ENCODE measurements around the gene SCO1.
A peak's percentile ranks its signal among the peaks of the same experiment; 100 is the strongest.
"Not testable (repeated sequence)": the region's sequence is repeated elsewhere in the genome, so short reads cannot be mapped to it uniquely, and the experiment has no call there.

The SCO1 gene

GRCh38 chr17:10730247-10730646 is 32.9 kb upstream of the SCO1 start:
- not testable (repeated sequence) for H3K4me3 ChIP-seq (ENCODE audit: low read length in 2 of 2); H3K23ac ChIP-seq (ENCODE audit: low read depth, low read length, poor library complexity); H3K27ac ChIP-seq (replicated peaks; ENCODE audit: low read length); H2BK12ac ChIP-seq (ENCODE audit: low read length); H2BK120ac ChIP-seq (ENCODE audit: low read depth, low read length); H2BK15ac ChIP-seq (ENCODE audit: low read length); H4K8ac ChIP-seq (ENCODE audit: low read depth, low read length); H2BK5ac ChIP-seq (ENCODE audit: low read length); H3K4ac ChIP-seq (ENCODE audit: low read length); H3K18ac ChIP-seq (ENCODE audit: low read length); H3K9ac ChIP-seq (ENCODE audit: low read depth, low read length, poor library complexity); H3K9me3 ChIP-seq (replicated peaks in 1 of 2; ENCODE audit: control insufficient read depth in 2 of 2, insufficient read depth in 1 of 2, low read depth in 1 of 2, low read length in 2 of 2); DNase-seq (ENCODE audit: low spot score); H3K14ac ChIP-seq (ENCODE audit: low read length); H3K79me1 ChIP-seq (ENCODE audit: low read depth, low read length); H4K91ac ChIP-seq (ENCODE audit: low read depth, low read length, poor library complexity); H3K36me3 ChIP-seq (replicated peaks in 1 of 2; ENCODE audit: control insufficient read depth in 2 of 2, insufficient read depth in 2 of 2, low read length in 2 of 2); H3K4me1 ChIP-seq (ENCODE audit: control insufficient read depth in 2 of 2, insufficient read depth in 1 of 2, low read depth in 1 of 2, low read length in 2 of 2); H2AK5ac ChIP-seq (ENCODE audit: low read depth, low read length)
- WGBS, 2 donors (ENCODE audit: extremely low coverage in 2 of 2, insufficient read length in 2 of 2, insufficient replicate concordance in 1 of 2) = no CpG with 5 or more reads among the region's 15 CpGs
- Histone ChIP-seq H3K4me2 (ENCODE audit: insufficient read depth, low read length, poor library complexity, severe bottlenecking) (peak overlapping the region; percentile 29), H3K27me3 (ENCODE audit: control insufficient read depth in 3 of 3, insufficient read depth in 3 of 3, low read depth in 1 of 3, low read length in 3 of 3) (peaks cover 0 to 11% (median 3%) of the 10 kb centered on the region in 3 experiments), H2AFZ (ENCODE audit: low read length) (peak overlapping the region; percentile 77)

- H3K79me1 ChIP-seq (ENCODE audit: low read depth, low read length) = no peaks in the 10 kb centered on the region
- H4K91ac ChIP-seq (ENCODE audit: low read depth, low read length, poor library complexity) = no peak within 1 kb of the TSS
- peaks cover 1 to 4% of the 10 kb centered on the region in 2 donors for H3K4me1 ChIP-seq (ENCODE audit: control insufficient read depth in 2 of 2, insufficient read depth in 1 of 2, low read depth in 1 of 2, low read length in 2 of 2)
- peaks cover 0 to 11% (median 3%) of the 10 kb centered on the region in 3 experiments for H3K27me3 ChIP-seq (ENCODE audit: control insufficient read depth in 3 of 3, insufficient read depth in 3 of 3, low read depth in 1 of 3, low read length in 3 of 3)
- no peak within 1 kb of the TSS for H2BK120ac ChIP-seq (ENCODE audit: low read depth, low read length)
- H2AFZ ChIP-seq (ENCODE audit: low read length) = peak within 1 kb of the TSS; percentile 77
- H2BK12ac ChIP-seq (ENCODE audit: low read length) = peak within 1 kb of the TSS; percentile 36
- H3K4me3 ChIP-seq (ENCODE audit: low read length in 2 of 2) = peak within 1 kb of the TSS; percentile 4 to 79
- peak; percentile 66 for DNase-seq (ENCODE audit: low spot score)
- peak within 1 kb of the TSS; percentile 57 for H3K23ac ChIP-seq (ENCODE audit: low read depth, low read length, poor library complexity)
- H3K36me3 ChIP-seq (replicated peaks in 1 of 2; ENCODE audit: control insufficient read depth in 2 of 2, insufficient read depth in 2 of 2, low read length in 2 of 2) = no peaks in the 10 kb centered on the region
- no CpG with 5 or more reads among the region's 79 CpGs for WGBS, 2 donors (ENCODE audit: extremely low coverage in 2 of 2, insufficient read length in 2 of 2, insufficient replicate concordance in 1 of 2)
- H3K9ac ChIP-seq (ENCODE audit: low read depth, low read length, poor library complexity) = peak within 1 kb of the TSS; percentile 68
- peak within 1 kb of the TSS; percentile 50 for H2BK15ac ChIP-seq (ENCODE audit: low read length)
- H2AK5ac ChIP-seq (ENCODE audit: low read depth, low read length) = peak within 1 kb of the TSS; percentile 6
- no peak within 1 kb of the TSS for H3K27ac ChIP-seq (replicated peaks; ENCODE audit: low read length)
- no peak within 1 kb of the TSS for H3K4ac ChIP-seq (ENCODE audit: low read length)
- H3K14ac ChIP-seq (ENCODE audit: low read length) = no peak within 1 kb of the TSS
- H3K9me3 ChIP-seq (replicated peaks in 1 of 2; ENCODE audit: control insufficient read depth in 2 of 2, insufficient read depth in 1 of 2, low read depth in 1 of 2, low read length in 2 of 2) = no peaks in the 10 kb centered on the region
- peak within 1 kb of the TSS; percentile 51 for H3K4me2 ChIP-seq (ENCODE audit: insufficient read depth, low read length, poor library complexity, severe bottlenecking)
- no peak within 1 kb of the TSS for H4K8ac ChIP-seq (ENCODE audit: low read depth, low read length)
- peak within 1 kb of the TSS; percentile 97 for H3K18ac ChIP-seq (ENCODE audit: low read length)
- H2BK5ac ChIP-seq (ENCODE audit: low read length) = no peak within 1 kb of the TSS
Measured at GRCh38 chr17:10729334-10730193, 32.2 kb upstream of the SCO1 start, which contains the start of gene TMEM220. TSS of gene TMEM220 (minus strand) at chr17:10730023. CDS start at chr17:10729851, 172 bp downstream.

DNA sequence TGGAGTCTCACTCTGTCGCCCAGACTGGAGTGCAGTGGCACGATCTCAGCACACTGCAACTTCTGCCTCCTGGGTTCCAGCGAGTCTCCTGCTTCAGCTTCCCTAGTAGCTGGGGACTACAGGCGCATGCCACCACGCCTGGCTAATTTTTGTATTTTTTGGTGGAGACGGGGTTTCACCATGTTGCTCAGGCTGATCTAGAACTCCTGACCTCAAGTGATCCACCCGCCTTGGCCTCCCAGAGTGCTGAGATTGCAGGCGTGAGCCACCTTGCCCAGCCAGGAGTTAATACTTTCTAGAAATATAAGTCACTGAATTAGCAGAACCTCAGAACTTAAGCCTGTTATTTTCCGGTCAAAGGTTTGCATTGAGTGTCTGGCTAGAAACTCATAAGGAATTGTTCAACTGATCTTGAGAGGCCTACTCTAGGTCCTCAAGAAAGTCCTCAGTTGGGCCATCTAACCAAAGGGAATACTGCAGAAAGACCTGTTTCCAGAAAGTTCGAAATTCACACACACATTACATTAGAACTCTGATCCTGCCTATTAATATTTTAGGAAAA is 31.1 kb upstream of the SCO1 start:
- Histone ChIP-seq H3K23ac (ENCODE audit: low read depth, low read length, poor library complexity) (no peak overlapping the region), H3K27me3 (ENCODE audit: control insufficient read depth in 3 of 3, insufficient read depth in 3 of 3, low read depth in 1 of 3, low read length in 3 of 3) (peaks cover 0 to 11% (median 3%) of the 10 kb centered on the region in 3 experiments), H3K9ac (ENCODE audit: low read depth, low read length, poor library complexity) (no peak overlapping the region), H3K4me2 (ENCODE audit: insufficient read depth, low read length, poor library complexity, severe bottlenecking) (no peak overlapping the region), H2AK5ac (ENCODE audit: low read depth, low read length) (no peak overlapping the region), H3K79me1 (ENCODE audit: low read depth, low read length) (no peaks in the 10 kb centered on the region), H3K36me3 (replicated peaks in 1 of 2; ENCODE audit: control insufficient read depth in 2 of 2, insufficient read depth in 2 of 2, low read length in 2 of 2) (no peaks in the 10 kb centered on the region), H3K4me3 (ENCODE audit: low read length in 2 of 2) (no peak overlapping the region), H3K4ac (ENCODE audit: low read length) (no peak overlapping the region), H3K14ac (ENCODE audit: low read length) (no peak overlapping the region), H2BK120ac (ENCODE audit: low read depth, low read length) (no peak overlapping the region), H2AFZ (ENCODE audit: low read length) (no peak overlapping the region), H2BK15ac (ENCODE audit: low read length) (no peak overlapping the region), H4K91ac (ENCODE audit: low read depth, low read length, poor library complexity) (no peak overlapping the region), H2BK12ac (ENCODE audit: low read length) (no peak overlapping the region), H3K9me3 (replicated peaks in 1 of 2; ENCODE audit: control insufficient read depth in 2 of 2, insufficient read depth in 1 of 2, low read depth in 1 of 2, low read length in 2 of 2) (no peaks in the 10 kb centered on the region), H3K18ac (ENCODE audit: low read length) (no peak overlapping the region), H2BK5ac (ENCODE audit: low read length) (no peak overlapping the region), H3K27ac (replicated peaks; ENCODE audit: low read length) (no peak overlapping the region), H3K4me1 (ENCODE audit: control insufficient read depth in 2 of 2, insufficient read depth in 1 of 2, low read depth in 1 of 2, low read length in 2 of 2) (peaks cover 1 to 4% of the 10 kb centered on the region in 2 donors), H4K8ac (ENCODE audit: low read depth, low read length) (no peak overlapping the region)
- no CpG with 5 or more reads among the region's 10 CpGs for WGBS, 2 donors (ENCODE audit: extremely low coverage in 2 of 2, insufficient read length in 2 of 2, insufficient replicate concordance in 1 of 2)
- no peak for DNase-seq (ENCODE audit: low spot score)

DNA sequence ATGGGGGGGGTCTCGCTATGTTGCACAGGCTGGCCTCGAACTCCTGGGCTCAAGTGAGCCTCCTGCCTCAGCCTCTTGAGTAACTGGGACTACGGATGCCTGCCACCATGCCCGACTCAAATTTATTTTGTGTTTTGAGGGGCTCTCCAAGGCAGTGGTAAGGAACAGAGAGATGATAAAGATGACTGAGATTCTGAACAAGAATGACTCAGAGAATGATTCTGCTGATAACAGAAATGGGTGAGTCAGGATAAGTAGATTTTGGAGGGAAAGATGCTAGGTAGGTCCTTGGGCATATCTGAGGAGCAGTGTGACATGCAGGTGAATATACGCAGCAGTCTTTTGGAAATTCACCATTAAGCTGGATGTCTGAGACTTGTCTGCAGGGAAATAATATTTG is 29.9 kb upstream of the SCO1 start:
- no CpG with 5 or more reads among the region's 5 CpGs for WGBS, 2 donors (ENCODE audit: extremely low coverage in 2 of 2, insufficient read length in 2 of 2, insufficient replicate concordance in 1 of 2)
- Histone ChIP-seq H3K4me1 (ENCODE audit: control insufficient read depth in 2 of 2, insufficient read depth in 1 of 2, low read depth in 1 of 2, low read length in 2 of 2) (peaks cover 0 to 4% of the 10 kb centered on the region in 2 donors), H4K8ac (ENCODE audit: low read depth, low read length) (no peak overlapping the region), H3K9ac (ENCODE audit: low read depth, low read length, poor library complexity) (no peak overlapping the region), H3K27ac (replicated peaks; ENCODE audit: low read length) (no peak overlapping the region), H3K79me1 (ENCODE audit: low read depth, low read length) (no peaks in the 10 kb centered on the region), H3K4ac (ENCODE audit: low read length) (no peak overlapping the region), H3K36me3 (replicated peaks in 1 of 2; ENCODE audit: control insufficient read depth in 2 of 2, insufficient read depth in 2 of 2, low read length in 2 of 2) (no peaks in the 10 kb centered on the region), H4K91ac (ENCODE audit: low read depth, low read length, poor library complexity) (no peak overlapping the region), H3K23ac (ENCODE audit: low read depth, low read length, poor library complexity) (no peak overlapping the region), H3K18ac (ENCODE audit: low read length) (no peak overlapping the region), H2BK120ac (ENCODE audit: low read depth, low read length) (no peak overlapping the region), H3K27me3 (ENCODE audit: control insufficient read depth in 3 of 3, insufficient read depth in 3 of 3, low read depth in 1 of 3, low read length in 3 of 3) (peaks cover 0 to 11% (median 3%) of the 10 kb centered on the region in 3 experiments), H3K14ac (ENCODE audit: low read length) (no peak overlapping the region), H3K9me3 (replicated peaks in 1 of 2; ENCODE audit: control insufficient read depth in 2 of 2, insufficient read depth in 1 of 2, low read depth in 1 of 2, low read length in 2 of 2) (no peaks in the 10 kb centered on the region), H2AK5ac (ENCODE audit: low read depth, low read length) (no peak overlapping the region), H3K4me2 (ENCODE audit: insufficient read depth, low read length, poor library complexity, severe bottlenecking) (no peak overlapping the region), H3K4me3 (ENCODE audit: low read length in 2 of 2) (no peak overlapping the region), H2BK12ac (ENCODE audit: low read length) (no peak overlapping the region), H2BK15ac (ENCODE audit: low read length) (no peak overlapping the region), H2BK5ac (ENCODE audit: low read length) (no peak overlapping the region), H2AFZ (ENCODE audit: low read length) (no peak overlapping the region)
- DNase-seq (ENCODE audit: low spot score) = no peak

Data from neuronal stem cell (in vitro differentiated cells).